K562 (cell line): ENCODE measurements around the gene MAP2K7. TPM values are rescaled to one million over a fixed set of nuclear protein-coding genes. Genes with fewer than 3 reads are reported as not detected.

Experiments
- BCL6 ChIP-seq: fragments of 250-450 bp; sonication (Bioruptor Pico); IDR thresholded peaks from 2 replicates; pipeline ENCODE4 v1.4.0; 2020
- BCOR ChIP-seq: fragments of 450-650 bp; IDR thresholded peaks from 2 replicates; pipeline ENCODE4 v1.6.1; 2016
- BRD9 ChIP-seq: fragments of 450-650 bp; IDR thresholded peaks from 2 replicates; pipeline ENCODE4 v1.6.1; 2018; ENCODE audit warnings: low read depth; ENCODE audit not compliant: partially characterized antibody
- DPF2 ChIP-seq: fragments of 450-650 bp; IDR thresholded peaks from 2 replicates; pipeline ENCODE4 v1.6.1; 2016
- GABPA ChIP-seq: fragments of 200-800 bp; sonication (Bioruptor generic); conservative IDR thresholded peaks from 2 replicates; pipeline ENCODE4 v1.6.1; 2016; ENCODE audit warnings: low read depth, missing genetic modification characterization, missing compliant biosample characterization
- HDAC2 ChIP-seq: fragments of 450-650 bp; IDR thresholded peaks from 2 replicates; pipeline ENCODE4 v1.6.1; 2016; ENCODE audit warnings: mild to moderate bottlenecking
- MCM7 ChIP-seq, 2 experiments: fragments of 450-650 bp; IDR thresholded peaks; 2 replicates each; pipeline ENCODE4 v1.6.1; 2016 to 2018
- NFRKB ChIP-seq: fragments of 450-650 bp; IDR thresholded peaks from 2 replicates; pipeline ENCODE4 v1.6.1; 2016; ENCODE audit warnings: low read depth
- NR4A1 ChIP-seq, 2 experiments: fragments of 250-450 bp in 1 of 2; fragments of 450-650 bp in 1 of 2; sonication (Bioruptor Pico) in 1 of 2; IDR thresholded peaks; 2 replicates each; pipeline versions ENCODE4 v1.4.0 to v1.6.1; 2016 to 2020; ENCODE audit warnings: mild to moderate bottlenecking in 2 of 2, missing compliant biosample characterization in 1 of 2, missing genetic modification characterization in 1 of 2, moderate library complexity in 1 of 2
- PYGO2 ChIP-seq: fragments of 450-650 bp; IDR thresholded peaks from 2 replicates; pipeline ENCODE4 v1.6.1; 2016; ENCODE audit warnings: mild to moderate bottlenecking, missing genetic modification characterization, moderate library complexity, missing compliant biosample characterization
- RBM39 ChIP-seq: fragments of 200-400 bp; formaldehyde crosslinking; optimal IDR thresholded peaks from 2 replicates; pipeline ENCODE3; 2018; ENCODE audit warnings: low read depth, low read length
- SIN3A ChIP-seq, 2 experiments: fragments of 150-350 bp in 1 of 2; IDR thresholded peaks; 2 replicates each; pipeline ENCODE4 v1.6.1; 2011 to 2016; ENCODE audit warnings: borderline replicate concordance in 2 of 2, low read depth in 2 of 2, low read length in 2 of 2, mild to moderate bottlenecking in 2 of 2, moderate library complexity in 2 of 2; ENCODE audit not compliant: control insufficient read depth in 1 of 2
- SRSF9 ChIP-seq: fragments of 200-400 bp; formaldehyde crosslinking; IDR thresholded peaks from 2 replicates; pipeline ENCODE4 v1.6.1; 2017; ENCODE audit warnings: low read depth, low read length, borderline replicate concordance
- TBP ChIP-seq: optimal IDR thresholded peaks from 2 replicates; pipeline ENCODE3; 2011; ENCODE audit warnings: low read depth, low read length, improper control_type of control experiment
- TRIM24 ChIP-seq, 2 experiments: fragments of 450-650 bp; IDR thresholded peaks; 2 replicates each; pipeline ENCODE4 v1.6.1; 2016
- ZFX ChIP-seq: sonication (generic); formaldehyde crosslinking; IDR thresholded peaks from 2 replicates; pipeline ENCODE4 v1.8.0; 2022; ENCODE audit warnings: mild to moderate bottlenecking, missing genetic modification reagents, moderate library complexity
- ZNF696 ChIP-seq: fragments of 250-450 bp; sonication (Bioruptor Pico); conservative IDR thresholded peaks from 2 replicates; pipeline ENCODE4 v1.4.0; 2020; ENCODE audit warnings: mild to moderate bottlenecking, moderate library complexity
- polyA plus RNA-seq, 8 experiments: library from polyadenylated mRNA; depleted of rRNA in 4 of 8; stranded (reverse) in 5 of 8; unstranded in 3 of 8; fragments of >200 nt; fragmentation: Nextera tagmentation in 2 of 8; fragmentation: Illumina TruSeq in 1 of 8; extraction: Ambion mirVana in 2 of 8; extraction: Trizol in 1 of 8; gene quantifications; 2 replicates each; pipeline versions ENCODE4 v1.2.1 to v1.2.3, GENCODE V29; 2011 to 2014; ENCODE audit warnings: inconsistent platforms in 1 of 8, missing spikeins in 1 of 8
- total RNA-seq, 7 experiments: library from RNA; depleted of rRNA in 6 of 7; stranded (reverse); fragments of >200 nt in 6 of 7; fragmentation: Illumina TruSeq in 2 of 7; extraction: Trizol in 2 of 7; gene quantifications; 2 replicates each; pipeline versions ENCODE4 v1.2.1 to v1.2.3, GENCODE V29; 2011 to 2021; ENCODE audit warnings: low replicate concordance in 1 of 7
- TF ChIP-seq, protein P1 (sequence below): fragments of 450-650 bp; IDR thresholded peaks from 2 replicates; pipeline ENCODE4 v1.6.1; 2018; ENCODE audit not compliant: partially characterized antibody
- TF ChIP-seq, protein P2 (sequence below): fragments of 450-650 bp; formaldehyde crosslinking; IDR thresholded peaks from 2 replicates; pipeline ENCODE4 v1.4.0; 2022; ENCODE audit warnings: mild to moderate bottlenecking, moderate library complexity
- TF ChIP-seq, protein P3 (sequence below), 3 experiments: fragments of 200-800 bp in 1 of 3; sonication (Bioruptor generic) in 1 of 3; sonication (generic) in 1 of 3; formaldehyde crosslinking in 1 of 3; IDR thresholded peaks; 2 replicates each; pipeline versions ENCODE4 v1.6.1 to v1.8.0; 2016 to 2022; ENCODE audit warnings: mild to moderate bottlenecking in 2 of 3, missing compliant biosample characterization in 2 of 3, missing genetic modification characterization in 2 of 3, missing genetic modification reagents in 1 of 3
- TF ChIP-seq, protein P4 (sequence below): fragments of 450-650 bp; IDR thresholded peaks from 2 replicates; pipeline ENCODE4 v1.7.0; 2016; ENCODE audit warnings: borderline replicate concordance

The MAP2K7 gene
- total and polyA plus RNA-seq, 9 of the 15 experiments (the other 6 are each of a cell fraction or from before 2014, with no cell fraction given), result 0.51 to 45.8 (median 14.1) TPM

DNA sequence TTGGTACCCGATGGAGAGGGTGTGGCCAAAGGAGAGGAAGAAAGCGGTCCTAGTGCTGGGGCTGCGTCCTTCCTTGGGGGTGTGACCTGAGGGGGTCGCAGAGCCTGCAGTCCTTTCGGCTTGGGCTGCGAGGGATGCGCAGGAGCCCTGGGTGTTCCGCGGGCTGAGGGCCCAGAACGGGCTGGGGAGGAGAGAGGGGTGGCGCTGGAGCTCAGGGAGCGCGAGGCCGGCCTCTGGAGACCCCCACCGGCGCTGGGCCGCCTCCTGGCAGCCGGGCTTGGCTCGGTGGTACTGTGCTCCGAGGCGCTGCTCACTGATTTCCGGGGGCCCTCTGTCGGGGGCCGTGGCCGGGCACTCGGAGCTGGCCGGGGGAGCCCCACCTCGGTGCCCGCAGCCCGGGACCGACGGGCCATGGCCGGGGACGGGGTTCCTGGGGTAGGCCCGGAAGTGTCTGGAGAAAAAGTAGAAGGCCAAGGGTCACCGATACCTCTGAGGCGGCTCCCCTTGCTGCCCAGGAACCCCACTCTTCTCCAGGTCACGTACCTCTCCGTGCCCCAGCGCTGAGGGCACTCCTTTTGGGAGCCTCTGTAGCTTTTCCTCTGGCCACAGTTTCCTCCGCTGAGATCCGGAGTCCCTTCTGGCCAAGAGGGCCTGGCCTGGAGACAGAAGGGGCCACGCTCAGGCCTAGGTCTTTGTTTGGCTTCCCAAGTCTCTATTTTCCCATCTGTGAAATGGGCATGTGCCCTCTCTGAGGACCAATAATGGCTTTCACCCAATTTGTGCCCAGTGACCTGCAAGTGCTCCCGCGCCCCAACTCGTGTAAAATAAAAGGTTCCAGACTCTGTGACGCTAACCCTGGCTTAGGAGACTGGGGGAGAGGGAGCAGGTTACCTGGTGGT lies 31.1 kb upstream of the MAP2K7 start (continued):
- no peak for TF ChIP-seq NR4A1 (CRISPR knock-in tag; IDR thresholded peaks at IDR 0.05)
- TF ChIP-seq NR4A1 (tag; IDR thresholded peaks at IDR 0.05), result no peak
- TF ChIP-seq TRIM24 (IDR thresholded peaks at IDR 0.05), result no peak
- no peak for TF ChIP-seq MCM7 (IDR thresholded peaks at IDR 0.05)
- peak; percentile 88 for TF ChIP-seq HDAC2
- no peak for TF ChIP-seq SRSF9
- TF ChIP-seq SIN3A (IDR thresholded peaks at IDR 0.05; ENCODE audit: borderline replicate concordance in 2 of 2, control insufficient read depth in 1 of 2, low read depth in 2 of 2, low read length in 2 of 2), result no peak
- TF ChIP-seq BCL6 (CRISPR knock-in tag), result no peak
- no peak for TF ChIP-seq NFRKB
- no peak for TF ChIP-seq PYGO2 (tag)
- TF ChIP-seq, protein P1, sequence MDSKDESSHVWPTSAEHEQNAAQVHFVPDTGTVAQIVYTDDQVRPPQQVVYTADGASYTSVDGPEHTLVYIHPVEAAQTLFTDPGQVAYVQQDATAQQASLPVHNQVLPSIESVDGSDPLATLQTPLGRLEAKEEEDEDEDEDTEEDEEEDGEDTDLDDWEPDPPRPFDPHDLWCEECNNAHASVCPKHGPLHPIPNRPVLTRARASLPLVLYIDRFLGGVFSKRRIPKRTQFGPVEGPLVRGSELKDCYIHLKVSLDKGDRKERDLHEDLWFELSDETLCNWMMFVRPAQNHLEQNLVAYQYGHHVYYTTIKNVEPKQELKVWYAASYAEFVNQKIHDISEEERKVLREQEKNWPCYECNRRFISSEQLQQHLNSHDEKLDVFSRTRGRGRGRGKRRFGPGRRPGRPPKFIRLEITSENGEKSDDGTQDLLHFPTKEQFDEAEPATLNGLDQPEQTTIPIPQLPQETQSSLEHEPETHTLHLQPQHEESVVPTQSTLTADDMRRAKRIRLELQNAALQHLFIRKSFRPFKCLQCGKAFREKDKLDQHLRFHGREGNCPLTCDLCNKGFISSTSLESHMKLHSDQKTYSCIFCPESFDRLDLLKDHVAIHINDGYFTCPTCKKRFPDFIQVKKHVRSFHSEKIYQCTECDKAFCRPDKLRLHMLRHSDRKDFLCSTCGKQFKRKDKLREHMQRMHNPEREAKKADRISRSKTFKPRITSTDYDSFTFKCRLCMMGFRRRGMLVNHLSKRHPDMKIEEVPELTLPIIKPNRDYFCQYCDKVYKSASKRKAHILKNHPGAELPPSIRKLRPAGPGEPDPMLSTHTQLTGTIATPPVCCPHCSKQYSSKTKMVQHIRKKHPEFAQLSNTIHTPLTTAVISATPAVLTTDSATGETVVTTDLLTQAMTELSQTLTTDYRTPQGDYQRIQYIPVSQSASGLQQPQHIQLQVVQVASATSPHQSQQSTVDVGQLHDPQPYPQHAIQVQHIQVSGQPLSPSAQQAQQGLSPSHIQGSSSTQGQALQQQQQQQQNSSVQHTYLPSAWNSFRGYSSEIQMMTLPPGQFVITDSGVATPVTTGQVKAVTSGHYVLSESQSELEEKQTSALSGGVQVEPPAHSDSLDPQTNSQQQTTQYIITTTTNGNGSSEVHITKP, result peak; percentile 46
- TF ChIP-seq ZFX (CRISPR knock-in tag), result peak; percentile 38; the same call in 1 of the 2 replicates
- no peak for TF ChIP-seq RBM39
- TF ChIP-seq BRD9, result no peak
- TF ChIP-seq, protein P2, sequence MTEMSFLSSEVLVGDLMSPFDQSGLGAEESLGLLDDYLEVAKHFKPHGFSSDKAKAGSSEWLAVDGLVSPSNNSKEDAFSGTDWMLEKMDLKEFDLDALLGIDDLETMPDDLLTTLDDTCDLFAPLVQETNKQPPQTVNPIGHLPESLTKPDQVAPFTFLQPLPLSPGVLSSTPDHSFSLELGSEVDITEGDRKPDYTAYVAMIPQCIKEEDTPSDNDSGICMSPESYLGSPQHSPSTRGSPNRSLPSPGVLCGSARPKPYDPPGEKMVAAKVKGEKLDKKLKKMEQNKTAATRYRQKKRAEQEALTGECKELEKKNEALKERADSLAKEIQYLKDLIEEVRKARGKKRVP, result no peak
- no peak for TF ChIP-seq GABPA
- TF ChIP-seq, protein P3, sequence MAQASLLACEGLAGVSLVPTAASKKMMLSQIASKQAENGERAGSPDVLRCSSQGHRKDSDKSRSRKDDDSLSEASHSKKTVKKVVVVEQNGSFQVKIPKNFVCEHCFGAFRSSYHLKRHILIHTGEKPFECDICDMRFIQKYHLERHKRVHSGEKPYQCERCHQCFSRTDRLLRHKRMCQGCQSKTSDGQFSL (CRISPR knock-in tag; IDR thresholded peaks at IDR 0.05), result peak; percentile 62; the same call in 1 of the 2 replicates
- TF ChIP-seq, protein P3 (tag; IDR thresholded peaks at IDR 0.05), result no peak
- TF ChIP-seq ZNF696 (CRISPR knock-in tag), result no peak
- TF ChIP-seq BCOR, result peak; percentile 98
- TF ChIP-seq, protein P4, sequence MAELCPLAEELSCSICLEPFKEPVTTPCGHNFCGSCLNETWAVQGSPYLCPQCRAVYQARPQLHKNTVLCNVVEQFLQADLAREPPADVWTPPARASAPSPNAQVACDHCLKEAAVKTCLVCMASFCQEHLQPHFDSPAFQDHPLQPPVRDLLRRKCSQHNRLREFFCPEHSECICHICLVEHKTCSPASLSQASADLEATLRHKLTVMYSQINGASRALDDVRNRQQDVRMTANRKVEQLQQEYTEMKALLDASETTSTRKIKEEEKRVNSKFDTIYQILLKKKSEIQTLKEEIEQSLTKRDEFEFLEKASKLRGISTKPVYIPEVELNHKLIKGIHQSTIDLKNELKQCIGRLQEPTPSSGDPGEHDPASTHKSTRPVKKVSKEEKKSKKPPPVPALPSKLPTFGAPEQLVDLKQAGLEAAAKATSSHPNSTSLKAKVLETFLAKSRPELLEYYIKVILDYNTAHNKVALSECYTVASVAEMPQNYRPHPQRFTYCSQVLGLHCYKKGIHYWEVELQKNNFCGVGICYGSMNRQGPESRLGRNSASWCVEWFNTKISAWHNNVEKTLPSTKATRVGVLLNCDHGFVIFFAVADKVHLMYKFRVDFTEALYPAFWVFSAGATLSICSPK, result no peak
- TF ChIP-seq DPF2, result no peak
- TF ChIP-seq TBP, result no peak
